ENCODE measurements around the gene AKR7A2. TPM values are rescaled to one million over a fixed set of nuclear protein-coding genes. Genes with fewer than 3 reads are reported as not detected.

Gene AKR7A2
- total and polyA plus RNA-seq, 12 donors: 20.0 to 235 (median 110) TPM

DNA sequence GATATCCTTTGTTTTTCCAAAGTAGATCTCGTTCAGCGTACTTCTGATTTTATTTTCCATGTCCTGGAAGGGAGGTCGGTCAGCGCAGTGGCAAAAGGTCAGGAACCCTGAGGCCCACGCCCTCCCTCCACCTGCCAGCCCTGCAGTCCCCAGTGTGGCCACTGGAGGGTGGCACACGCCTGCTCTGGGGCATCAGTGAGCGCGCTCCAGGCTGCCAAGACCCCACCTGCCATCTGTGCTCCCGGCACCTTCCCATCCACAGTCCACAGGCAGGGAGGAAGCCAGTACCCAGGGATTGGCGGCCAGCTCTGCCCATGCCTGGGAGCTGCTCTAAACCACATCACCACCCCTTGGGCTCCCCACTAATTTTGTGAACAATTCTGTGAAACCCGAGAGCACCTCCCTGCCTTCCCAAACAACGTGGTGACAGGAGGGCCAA is 32.4 kb upstream of the AKR7A2 start:
- Histone ChIP-seq H3K27me3 (no peaks in the 10 kb centered on the region), H3K36me3 (replicated peaks in 1 of 2) (peaks cover 0 to 56% of the 10 kb centered on the region in 2 donors), H3K4me3 (no peak overlapping the region), H3K27ac (peak overlapping the region in 1 of 5 donors; percentile 16), H3K9me3 (replicated peaks in 1 of 3) (no peaks in the 10 kb centered on the region), H3K4me1 (replicated peaks in 1 of 2) (peaks cover 0 to 7% of the 10 kb centered on the region in 2 donors)
- WGBS, 4 donors: 52 to 61% (median 59%) methylated on average over 10 to 12 of the region's 12 CpGs
- TF ChIP-seq, protein P1, sequence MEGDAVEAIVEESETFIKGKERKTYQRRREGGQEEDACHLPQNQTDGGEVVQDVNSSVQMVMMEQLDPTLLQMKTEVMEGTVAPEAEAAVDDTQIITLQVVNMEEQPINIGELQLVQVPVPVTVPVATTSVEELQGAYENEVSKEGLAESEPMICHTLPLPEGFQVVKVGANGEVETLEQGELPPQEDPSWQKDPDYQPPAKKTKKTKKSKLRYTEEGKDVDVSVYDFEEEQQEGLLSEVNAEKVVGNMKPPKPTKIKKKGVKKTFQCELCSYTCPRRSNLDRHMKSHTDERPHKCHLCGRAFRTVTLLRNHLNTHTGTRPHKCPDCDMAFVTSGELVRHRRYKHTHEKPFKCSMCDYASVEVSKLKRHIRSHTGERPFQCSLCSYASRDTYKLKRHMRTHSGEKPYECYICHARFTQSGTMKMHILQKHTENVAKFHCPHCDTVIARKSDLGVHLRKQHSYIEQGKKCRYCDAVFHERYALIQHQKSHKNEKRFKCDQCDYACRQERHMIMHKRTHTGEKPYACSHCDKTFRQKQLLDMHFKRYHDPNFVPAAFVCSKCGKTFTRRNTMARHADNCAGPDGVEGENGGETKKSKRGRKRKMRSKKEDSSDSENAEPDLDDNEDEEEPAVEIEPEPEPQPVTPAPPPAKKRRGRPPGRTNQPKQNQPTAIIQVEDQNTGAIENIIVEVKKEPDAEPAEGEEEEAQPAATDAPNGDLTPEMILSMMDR (IDR thresholded peaks at IDR 0.05): peak; percentile 85 to 93 (median 90)
- no peak for TF ChIP-seq POLR2A (IDR thresholded peaks at IDR 0.05)
- intact Hi-C loops (cut with DNase I): loop anchor here (2.0 to 5.0 kb wide), 2 partner anchors 308 kb away; no protein-coding TSS in a partner anchor
- peak in 6 of 7 donors; percentile 50 to 69 (median 58) for DNase-seq

DNA sequence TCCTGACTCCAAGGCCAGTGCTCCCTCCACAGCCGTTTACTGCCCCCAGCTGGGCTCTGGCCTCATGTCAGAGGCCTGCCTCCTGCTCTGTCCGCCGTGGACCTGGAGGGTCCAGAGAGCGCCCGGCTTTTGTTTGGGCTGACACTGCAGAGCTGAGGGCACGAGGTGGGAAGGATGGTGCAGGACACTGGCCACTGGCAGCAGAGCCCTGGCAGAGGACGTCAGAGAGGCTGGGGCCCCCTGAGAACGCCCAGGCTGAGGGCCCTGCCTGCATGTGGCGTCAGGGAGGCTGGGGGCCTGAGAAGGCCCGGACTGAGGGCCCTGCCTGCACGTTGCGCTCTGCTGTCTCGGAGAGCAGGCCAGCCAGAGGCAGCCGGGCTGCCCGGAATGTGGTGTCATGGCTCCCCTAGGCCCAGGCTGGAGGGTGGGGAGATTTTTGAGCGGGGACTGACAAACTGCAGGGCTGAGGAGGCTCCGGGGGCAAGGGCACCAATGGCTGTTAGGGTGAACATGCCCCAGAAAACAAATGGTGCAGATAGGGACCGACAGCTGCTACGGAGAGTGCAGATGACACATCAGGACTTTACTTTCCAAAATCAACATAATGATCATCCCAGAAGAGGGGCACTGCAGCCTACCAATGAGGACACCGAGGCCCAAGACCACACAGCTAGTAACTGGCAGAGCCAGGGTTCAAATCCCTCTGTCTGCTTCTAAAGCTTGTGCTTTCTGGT is 31.8 kb upstream of the AKR7A2 start:
- Histone ChIP-seq H3K27me3 (no peaks in the 10 kb centered on the region), H3K9me3 (replicated peaks in 1 of 3) (no peaks in the 10 kb centered on the region), H3K4me1 (replicated peaks in 1 of 2) (peaks cover 0 to 7% of the 10 kb centered on the region in 2 donors), H3K36me3 (replicated peaks in 1 of 2) (peaks cover 0 to 54% of the 10 kb centered on the region in 2 donors), H3K27ac (peak overlapping the region in 1 of 5 donors; percentile 16), H3K4me3 (no peak overlapping the region)
- intact Hi-C loops (cut with DNase I): loop anchor here (2.0 to 5.0 kb wide), 2 partner anchors 309 kb away; no protein-coding TSS in a partner anchor
- 76 to 84% (median 82%) methylated on average over 11 to 20 of the region's 20 CpGs for WGBS, 4 donors
- no peak for TF ChIP-seq POLR2A (IDR thresholded peaks at IDR 0.05)
- TF ChIP-seq, protein P1 (IDR thresholded peaks at IDR 0.05): no peak
- DNase-seq: no peak

DNA sequence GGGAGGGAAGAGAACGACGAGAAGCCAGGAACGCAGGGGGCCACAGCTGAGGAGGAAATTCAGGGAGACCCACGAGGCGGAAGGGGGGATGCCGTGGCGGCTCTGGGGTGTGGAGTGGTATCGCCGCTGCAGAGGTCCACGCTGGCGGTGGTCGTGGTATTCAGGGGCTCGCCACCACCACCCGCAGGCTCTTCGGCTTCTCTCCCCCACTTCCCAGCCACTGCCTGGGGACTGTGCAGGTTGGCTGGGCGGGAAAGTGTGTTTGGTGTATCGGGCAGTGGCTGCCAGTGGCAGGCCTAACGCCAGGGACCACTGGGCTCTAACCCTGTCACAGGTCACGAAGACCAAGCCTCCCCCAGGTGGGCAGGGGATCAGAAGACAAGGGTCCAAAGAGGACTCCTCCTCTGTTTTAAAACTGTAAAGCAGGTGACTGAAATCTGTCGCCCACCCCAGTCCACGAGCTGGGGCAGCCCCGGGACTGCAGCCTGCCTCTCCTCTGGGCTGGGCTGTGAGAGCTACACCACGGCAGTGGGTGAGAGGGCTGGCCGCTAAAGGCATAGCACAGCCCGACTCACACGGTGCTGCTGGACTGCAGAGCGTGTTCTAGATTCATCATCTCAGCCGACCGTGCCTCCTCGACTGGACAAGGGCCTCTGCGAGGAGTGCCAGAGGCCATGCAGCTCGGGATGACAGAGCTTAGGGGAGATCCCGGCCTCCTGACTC is 31.1 kb upstream of the AKR7A2 start:
- H3K4me3 ChIP-seq: no peak overlapping the region
- no peak for DNase-seq
- WGBS, 4 donors: 83 to 88% (median 86%) methylated on average over 11 to 33 of the region's 33 CpGs
- no peak for TF ChIP-seq POLR2A (IDR thresholded peaks at IDR 0.05)
- TF ChIP-seq, protein P1 (IDR thresholded peaks at IDR 0.05): no peak
- peaks cover 0 to 7% of the 10 kb centered on the region in 2 donors for H3K4me1 ChIP-seq (replicated peaks in 1 of 2)
- peaks cover 0 to 53% of the 10 kb centered on the region in 2 donors for H3K36me3 ChIP-seq (replicated peaks in 1 of 2)
- H3K9me3 ChIP-seq (replicated peaks in 1 of 3): no peaks in the 10 kb centered on the region
- no peak overlapping the region for H3K27ac ChIP-seq
- intact Hi-C loops (cut with DNase I): loop anchor here in 1 of 2 donors (5.0 kb wide), 1 partner anchor 309 kb away; no protein-coding TSS in a partner anchor
- no peaks in the 10 kb centered on the region for H3K27me3 ChIP-seq
